IMR-90 (cell line): ENCODE data around the gene ZBTB9.

Experiments used
- CTCF ChIP-seq: conservative IDR thresholded peaks from 2 replicates; pipeline ENCODE4 v1.5.1; 2012; ENCODE audit warnings: mild to moderate bottlenecking, low read depth, low read length, improper control_type of control experiment
- ELK1 ChIP-seq: fragments of 150-350 bp; IDR thresholded peaks from 2 replicates; pipeline ENCODE4 v1.6.1; 2016; ENCODE audit warnings: low read depth, mild to moderate bottlenecking, low read length, moderate library complexity, borderline replicate concordance
- MAFK ChIP-seq: IDR thresholded peaks from 2 replicates; pipeline ENCODE4 v1.6.1; 2012; ENCODE audit warnings: low read depth, low read length, improper control_type of control experiment

GRCh38 chr6:33433544-33434191, 20.7 kb upstream of the ZBTB9 start:
- TF ChIP-seq ELK1 (no peak), MAFK (no peak), CTCF (no peak)
